ENCODE measurements around the gene AFP. TPM values are rescaled to one million over a fixed set of nuclear protein-coding genes. Genes with fewer than 3 reads are reported as not detected.

The AFP gene
- polyA plus RNA-seq, 1 donor from 2014 or later: not detected

- no peak overlapping the region for H3K27ac ChIP-seq (ENCODE audit: low read length)
- H3K9ac ChIP-seq (ENCODE audit: low read length): no peak overlapping the region
- no peak for TF ChIP-seq REST (IDR thresholded peaks at IDR 0.05; ENCODE audit: borderline replicate concordance)
- TF ChIP-seq SMC3 (conservative IDR thresholded peaks at IDR 0.05; ENCODE audit: poor library complexity): no peak
- no peak overlapping the region for H2AFZ ChIP-seq (ENCODE audit: low read depth, low read length)
- no peaks in the 10 kb centered on the region for H3K79me2 ChIP-seq (replicated peaks; ENCODE audit: insufficient read depth, low read length)
- H3K9me2 ChIP-seq (ENCODE audit: insufficient read depth, low read length): no peaks in the 10 kb centered on the region
- H3F3A ChIP-seq (ENCODE audit: insufficient read depth, low read length, poor library complexity, severe bottlenecking): no peaks in the 10 kb centered on the region
- no peak overlapping the region for H3K4me3 ChIP-seq (ENCODE audit: low read length)
- H3K27me3 ChIP-seq (ENCODE audit: insufficient read depth, low read depth, low read length): no peaks in the 10 kb centered on the region
- no peak overlapping the region for H3K4me2 ChIP-seq (ENCODE audit: low read length)
- H3K36me3 ChIP-seq (ENCODE audit: insufficient read depth, low read length): no peaks in the 10 kb centered on the region
- no peaks in the 10 kb centered on the region for H4K20me1 ChIP-seq (ENCODE audit: insufficient read depth)
- no peaks in the 10 kb centered on the region for H3K9me3 ChIP-seq (ENCODE audit: low read length)
Measured at GRCh38 chr4:73437558-73437956, 1.5 kb downstream of the AFP start.

- Histone ChIP-seq H3K9me3 (ENCODE audit: low read length) (no peaks in the 10 kb centered on the region), H3K4me2 (ENCODE audit: low read length) (no peak overlapping the region), H4K20me1 (ENCODE audit: insufficient read depth) (no peaks in the 10 kb centered on the region), H3K36me3 (ENCODE audit: insufficient read depth, low read length) (no peaks in the 10 kb centered on the region), H3K27ac (ENCODE audit: low read length) (no peak overlapping the region), H3K27me3 (ENCODE audit: insufficient read depth, low read depth, low read length) (no peaks in the 10 kb centered on the region), H2AFZ (ENCODE audit: low read depth, low read length) (no peak overlapping the region), H3K4me3 (ENCODE audit: low read length) (no peak overlapping the region), H3F3A (ENCODE audit: insufficient read depth, low read length, poor library complexity, severe bottlenecking) (no peaks in the 10 kb centered on the region), H3K9me2 (ENCODE audit: insufficient read depth, low read length) (no peaks in the 10 kb centered on the region), H3K9ac (ENCODE audit: low read length) (no peak overlapping the region), H3K79me2 (replicated peaks; ENCODE audit: insufficient read depth, low read length) (no peaks in the 10 kb centered on the region)
- no peak for TF ChIP-seq POLR2AphosphoS5 (IDR thresholded peaks at IDR 0.05)
- no peak for TF ChIP-seq SMC3 (conservative IDR thresholded peaks at IDR 0.05; ENCODE audit: poor library complexity)
- TF ChIP-seq CTCF (IDR thresholded peaks at IDR 0.05; ENCODE audit: poor library complexity, severe bottlenecking): no peak
- no peak for TF ChIP-seq EP300 (conservative IDR thresholded peaks at IDR 0.05; ENCODE audit: poor library complexity, severe bottlenecking)
- TF ChIP-seq RAD21 (conservative IDR thresholded peaks at IDR 0.05): no peak
- no peak for TF ChIP-seq REST (IDR thresholded peaks at IDR 0.05; ENCODE audit: borderline replicate concordance)
- no peak for TF ChIP-seq MXI1 (conservative IDR thresholded peaks at IDR 0.05; ENCODE audit: poor library complexity, severe bottlenecking)
- TF ChIP-seq TAF1 (IDR thresholded peaks at IDR 0.05; ENCODE audit: low read depth): no peak
- TF ChIP-seq EZH2 (IDR thresholded peaks at IDR 0.05; ENCODE audit: borderline replicate concordance, insufficient read depth, low read length, poor library complexity, severe bottlenecking): no peak
Measured at GRCh38 chr4:73438048-73438447, 2.0 kb downstream of the AFP start.

Data from neural cell (in vitro differentiated cells).